Colonic mucosa (tissue), 4 donors: Measurements from ENCODE around the gene MERTK. TPM values are rescaled to one million over a fixed set of nuclear protein-coding genes. Genes with fewer than 3 reads are reported as not detected.
A peak's percentile ranks its signal among the peaks of the same experiment; 100 is the strongest.

Experiments
- DNase-seq: peaks from one replicate; pipeline ENCODE4 v3.0.0-alpha.2; 2020
- H3K27ac ChIP-seq: fragments of 200-600 bp; one replicate; pipeline ENCODE4 v1.8.0; 2021
- H3K27me3 ChIP-seq: fragments of 200-600 bp; one replicate; pipeline ENCODE4 v1.8.0; 2021
- H3K36me3 ChIP-seq: fragments of 200-600 bp; one replicate; pipeline ENCODE4 v1.8.0; 2021
- H3K4me1 ChIP-seq: fragments of 200-600 bp; one replicate; pipeline ENCODE4 v1.8.0; 2021; ENCODE audit warnings: mild to moderate bottlenecking
- H3K4me3 ChIP-seq: fragments of 200-600 bp; one replicate; pipeline ENCODE4 v1.8.0; 2021
- H3K9ac ChIP-seq, 2 donors: one replicate each; pipeline ENCODE4 v1.7.0; 2013; ENCODE audit warnings: control low read depth in 2 of 2, low read depth in 2 of 2, low read length in 2 of 2
- H3K9me3 ChIP-seq: fragments of 200-600 bp; one replicate; pipeline ENCODE4 v1.8.0; 2021
- intact Hi-C: fragments of 100-400 bp; cut with DNase I; formaldehyde crosslinking; loops from one replicate; pipeline ENCODE4 v1.14.1; 2022
- total RNA-seq, 2 donors: library from RNA; stranded (reverse); fragmentation: NEBNext Ultra II Directional in 1 of 2; extraction: Animal tissue kit (Norgen Biotek cat#: 25700) in 1 of 2; gene quantifications; one replicate each; pipeline ENCODE4 v1.2.1, GENCODE V29; 2021
- TF ChIP-seq, protein P1 (sequence below): fragments of 200-600 bp; IDR thresholded peaks from one replicate; pipeline ENCODE4 v1.8.0; 2022; ENCODE audit warnings: antibody characterized with exemption, mild to moderate bottlenecking
- donor health status: healthy.
- donor health status: DM: no; HTN: no; CAD: no.
- donor health status: DM: no; HTN: no; CAD: no.

Gene MERTK
- total RNA-seq, 2 donors from 2014 or later = 3.9 TPM

DNA sequence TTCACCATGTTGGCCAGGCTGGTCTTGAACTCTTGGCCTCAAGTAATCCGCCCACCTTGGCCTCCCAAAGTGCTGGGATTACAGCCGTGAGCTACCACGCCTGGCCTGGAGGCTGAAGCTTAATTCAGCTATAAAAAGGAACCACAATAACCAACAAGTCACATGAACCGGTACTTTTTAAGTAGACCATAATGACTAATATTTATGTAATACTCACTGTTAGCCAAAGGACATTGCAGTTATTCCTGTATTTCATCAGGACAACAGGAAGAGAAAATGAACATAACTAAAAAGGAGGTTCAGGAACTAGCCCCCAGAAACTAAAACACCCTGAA is 107.6 kb downstream of the MERTK start:
- H3K27me3 ChIP-seq = no peaks in the 10 kb centered on the region
- no peak overlapping the region for H3K4me3 ChIP-seq
- no peak for DNase-seq
- no peak overlapping the region for H3K9ac ChIP-seq
- no peaks in the 10 kb centered on the region for H3K4me1 ChIP-seq
- no peaks in the 10 kb centered on the region for H3K36me3 ChIP-seq
- H3K27ac ChIP-seq = no peak overlapping the region
- intact Hi-C loops = no loop called here
- TF ChIP-seq, protein P1, sequence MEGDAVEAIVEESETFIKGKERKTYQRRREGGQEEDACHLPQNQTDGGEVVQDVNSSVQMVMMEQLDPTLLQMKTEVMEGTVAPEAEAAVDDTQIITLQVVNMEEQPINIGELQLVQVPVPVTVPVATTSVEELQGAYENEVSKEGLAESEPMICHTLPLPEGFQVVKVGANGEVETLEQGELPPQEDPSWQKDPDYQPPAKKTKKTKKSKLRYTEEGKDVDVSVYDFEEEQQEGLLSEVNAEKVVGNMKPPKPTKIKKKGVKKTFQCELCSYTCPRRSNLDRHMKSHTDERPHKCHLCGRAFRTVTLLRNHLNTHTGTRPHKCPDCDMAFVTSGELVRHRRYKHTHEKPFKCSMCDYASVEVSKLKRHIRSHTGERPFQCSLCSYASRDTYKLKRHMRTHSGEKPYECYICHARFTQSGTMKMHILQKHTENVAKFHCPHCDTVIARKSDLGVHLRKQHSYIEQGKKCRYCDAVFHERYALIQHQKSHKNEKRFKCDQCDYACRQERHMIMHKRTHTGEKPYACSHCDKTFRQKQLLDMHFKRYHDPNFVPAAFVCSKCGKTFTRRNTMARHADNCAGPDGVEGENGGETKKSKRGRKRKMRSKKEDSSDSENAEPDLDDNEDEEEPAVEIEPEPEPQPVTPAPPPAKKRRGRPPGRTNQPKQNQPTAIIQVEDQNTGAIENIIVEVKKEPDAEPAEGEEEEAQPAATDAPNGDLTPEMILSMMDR = no peak
- H3K9me3 ChIP-seq = no peaks in the 10 kb centered on the region

DNA sequence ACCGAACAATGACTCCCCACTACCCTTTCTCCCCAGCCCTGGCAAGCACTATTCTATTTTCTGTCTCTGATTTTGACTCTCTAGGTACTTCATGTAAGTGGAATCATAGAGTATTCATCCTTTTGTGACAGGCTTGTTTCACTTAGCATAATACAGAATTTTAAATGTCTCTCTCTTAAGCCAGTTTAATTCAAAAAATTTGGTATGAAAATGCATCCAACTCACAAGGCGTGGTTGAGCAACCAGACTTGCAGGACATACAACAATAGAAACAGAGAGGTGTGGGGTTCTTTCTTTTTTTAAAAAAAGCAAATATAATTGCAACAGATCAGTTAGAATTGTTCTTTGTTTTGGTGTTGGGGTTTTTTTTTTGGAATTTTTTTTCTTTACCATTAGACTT is 109.1 kb downstream of the MERTK start:
- H3K4me1 ChIP-seq = no peaks in the 10 kb centered on the region
- H3K4me3 ChIP-seq = no peak overlapping the region
- H3K9ac ChIP-seq = no peak overlapping the region
- H3K27ac ChIP-seq = no peak overlapping the region
- no peak for DNase-seq
- no peaks in the 10 kb centered on the region for H3K36me3 ChIP-seq
- H3K9me3 ChIP-seq = no peaks in the 10 kb centered on the region
- TF ChIP-seq, protein P1 = no peak
- no peaks in the 10 kb centered on the region for H3K27me3 ChIP-seq
- intact Hi-C loops = no loop called here

DNA sequence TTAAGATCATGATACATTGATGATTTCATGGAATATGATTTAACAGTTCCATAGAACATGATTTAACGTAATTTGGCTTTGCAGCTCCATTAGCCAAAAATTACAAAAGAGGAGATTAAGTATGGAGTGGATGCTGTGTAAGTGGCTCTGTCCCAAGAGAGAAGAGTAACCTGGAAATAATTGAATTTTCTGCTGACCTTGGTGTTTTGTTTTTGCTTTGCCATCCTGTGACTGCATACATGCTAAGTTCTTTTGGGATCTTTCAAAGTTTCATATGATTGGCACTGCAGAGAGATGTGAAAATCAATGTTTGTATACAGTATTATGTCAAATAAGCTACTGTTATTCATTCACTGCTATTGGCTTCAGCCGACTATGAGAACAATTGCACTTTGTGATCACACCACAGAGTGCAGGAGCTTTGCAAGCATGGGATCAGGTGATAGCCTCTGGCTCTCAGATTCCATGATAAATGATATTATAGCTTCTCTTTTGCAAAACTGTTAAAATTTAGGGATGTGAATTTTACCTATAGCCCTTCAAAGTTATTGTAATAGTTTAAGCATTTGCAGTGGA is 110.6 kb downstream of the MERTK start:
- no peaks in the 10 kb centered on the region for H3K36me3 ChIP-seq
- H3K9me3 ChIP-seq = no peaks in the 10 kb centered on the region
- no peak overlapping the region for H3K9ac ChIP-seq
- intact Hi-C loops = no loop called here
- TF ChIP-seq, protein P1 = no peak
- H3K4me3 ChIP-seq = no peak overlapping the region
- no peak for DNase-seq
- no peaks in the 10 kb centered on the region for H3K27me3 ChIP-seq
- no peaks in the 10 kb centered on the region for H3K4me1 ChIP-seq
- H3K27ac ChIP-seq = no peak overlapping the region

DNA sequence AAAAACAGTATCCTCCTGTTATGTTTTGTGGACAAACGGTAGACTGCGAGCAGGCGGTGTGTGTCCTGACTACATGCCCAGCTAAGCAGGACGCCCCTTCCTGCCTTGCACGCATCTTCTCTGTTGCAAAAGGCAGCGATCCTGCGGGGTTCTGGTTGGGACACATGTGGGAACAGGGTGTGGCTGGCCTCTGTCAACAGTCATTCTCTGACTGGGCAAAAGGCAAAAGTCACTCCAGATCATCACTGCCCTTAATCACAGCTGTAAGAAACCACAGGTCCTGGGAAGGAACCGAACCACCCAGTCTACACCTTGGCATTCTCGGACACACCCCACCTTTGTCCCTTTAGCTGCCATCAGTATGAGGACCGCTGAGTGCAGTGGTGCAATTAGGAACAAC is 112.3 kb downstream of the MERTK start:
- H3K36me3 ChIP-seq = no peaks in the 10 kb centered on the region
- intact Hi-C loops = no loop called here

DNA sequence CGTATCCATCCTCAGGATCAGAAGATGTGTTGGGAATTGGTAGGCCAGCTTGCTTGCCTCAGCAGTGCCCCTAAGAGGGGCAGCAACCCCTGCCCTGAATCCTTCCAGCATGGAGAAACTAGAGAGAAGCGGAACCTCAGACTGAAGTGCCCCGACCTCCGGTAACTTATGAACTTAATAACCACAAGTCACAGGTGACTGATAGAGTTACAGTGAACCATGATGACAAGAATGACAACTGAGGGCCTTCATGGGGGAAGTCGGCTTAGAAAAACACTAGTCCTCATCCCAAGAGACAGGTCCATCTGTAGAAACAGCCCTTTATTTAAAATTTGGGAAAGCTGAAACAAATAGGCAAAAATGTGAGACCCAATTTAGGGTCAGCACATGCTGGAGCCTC is 114.1 kb downstream of the MERTK start:
- H3K9ac ChIP-seq = no peak overlapping the region
- H3K36me3 ChIP-seq = no peaks in the 10 kb centered on the region
- TF ChIP-seq, protein P1 = no peak
- no peaks in the 10 kb centered on the region for H3K4me1 ChIP-seq
- H3K9me3 ChIP-seq = no peaks in the 10 kb centered on the region
- no peak overlapping the region for H3K4me3 ChIP-seq
- no peak for DNase-seq
- H3K27me3 ChIP-seq = no peaks in the 10 kb centered on the region
- intact Hi-C loops = no loop called here
- no peak overlapping the region for H3K27ac ChIP-seq

More for the DNA sequence above, 112.3 kb downstream of the MERTK start:
- Histone ChIP-seq H3K4me3 (no peak overlapping the region), H3K27ac (no peak overlapping the region), H3K27me3 (no peaks in the 10 kb centered on the region), H3K9ac (no peak overlapping the region), H3K4me1 (no peaks in the 10 kb centered on the region), H3K9me3 (no peaks in the 10 kb centered on the region)
- TF ChIP-seq, protein P1 = no peak
- peak; percentile 62 for DNase-seq

DNA sequence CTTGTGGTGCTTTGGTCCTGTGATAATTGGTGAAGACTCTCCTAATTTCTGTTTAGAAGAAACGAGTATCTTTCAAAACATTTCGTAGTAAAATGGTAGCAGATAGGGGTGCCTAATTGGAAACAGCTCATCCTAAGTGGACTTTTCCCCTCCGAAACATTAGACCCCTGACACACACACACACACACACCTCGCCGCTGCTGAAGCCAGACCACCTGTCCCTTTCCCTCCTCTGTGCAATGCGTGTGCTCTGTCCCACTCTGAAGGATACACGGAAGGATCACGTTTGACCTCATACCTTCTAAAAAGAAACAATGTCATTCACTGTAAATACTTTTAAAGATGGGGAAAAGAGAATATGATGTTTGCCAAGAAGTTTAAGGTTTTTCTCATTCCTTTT is 120.4 kb downstream of the MERTK start:
- intact Hi-C loops = no loop called here
- Histone ChIP-seq H3K9ac (no peak overlapping the region), H3K36me3 (no peaks in the 10 kb centered on the region)

More for the DNA sequence above, 120.4 kb downstream of the MERTK start:
- Histone ChIP-seq H3K27me3 (no peaks in the 10 kb centered on the region), H3K4me3 (no peak overlapping the region), H3K4me1 (no peaks in the 10 kb centered on the region), H3K27ac (no peak overlapping the region), H3K9me3 (no peaks in the 10 kb centered on the region)
- no peak for DNase-seq
- TF ChIP-seq, protein P1 = no peak
